Activated B cell treated with CpG ODN at 0.5 μM for 24 hours (primary cell): ENCODE data around the gene MAP1LC3A. TPM values are rescaled to one million over a fixed set of nuclear protein-coding genes. Genes with fewer than 3 reads are reported as not detected.

Source experiments
- ATAC-seq: fragments of 200-7000 bp; cut with Tn5 transposase; one replicate; pipeline ENCODE4 v1.10.0; 2021; ENCODE audit warnings: low read depth, mild to moderate bottlenecking, moderate library complexity
- CTCF ChIA-PET: fragments of 350-600 bp; sonication (Branson Sonifier 250); formaldehyde crosslinking; loops from one replicate; lab custom pipeline; 2021; ENCODE audit warnings: antibody characterized with exemption; lab: Charles Lee
- POLR2A ChIA-PET: fragments of 350-600 bp; sonication (Branson Sonifier 250); formaldehyde crosslinking; loops from one replicate; lab custom pipeline; 2021; ENCODE audit warnings: antibody characterized with exemption; lab: Charles Lee
- DNase-seq: peaks from one replicate; pipeline ENCODE4 v3.0.0; 2022
- H3K27ac Mint-ChIP-seq: one replicate; pipeline ENCODE4 v1.8.0; 2020; ENCODE audit warnings: mixed read lengths
- H3K27me3 Mint-ChIP-seq: one replicate; pipeline ENCODE4 v1.8.0; 2021; ENCODE audit warnings: mixed read lengths
- H3K36me3 Mint-ChIP-seq: one replicate; pipeline ENCODE4 v1.8.0; 2021; ENCODE audit warnings: low read depth, mixed read lengths
- H3K4me1 Mint-ChIP-seq: one replicate; pipeline ENCODE4 v1.8.0; 2021; ENCODE audit warnings: mixed read lengths
- H3K4me3 Mint-ChIP-seq: one replicate; pipeline ENCODE4 v1.8.0; 2020; ENCODE audit warnings: mild to moderate bottlenecking, mixed read lengths
- H3K9me3 Mint-ChIP-seq: one replicate; pipeline ENCODE4 v1.8.0; 2020; ENCODE audit warnings: mixed read lengths
- intact Hi-C: fragments of 100-400 bp; cut with micrococcal nuclease; formaldehyde crosslinking; loops from one replicate; pipeline ENCODE4 v1.15.1; 2024
- total RNA-seq: library from RNA; stranded (reverse); gene quantifications from 2 replicates; pipeline ENCODE4 v1.2.3, GENCODE V29; 2022
- TF ChIP-seq, protein P1 (sequence below): fragments of 200-600 bp; IDR thresholded peaks from one replicate; pipeline ENCODE4 v1.8.0; 2022; ENCODE audit warnings: antibody characterized with exemption, mild to moderate bottlenecking

Gene MAP1LC3A
- total RNA-seq, 1 donor from 2014 or later, result 1.6 TPM

DNA sequence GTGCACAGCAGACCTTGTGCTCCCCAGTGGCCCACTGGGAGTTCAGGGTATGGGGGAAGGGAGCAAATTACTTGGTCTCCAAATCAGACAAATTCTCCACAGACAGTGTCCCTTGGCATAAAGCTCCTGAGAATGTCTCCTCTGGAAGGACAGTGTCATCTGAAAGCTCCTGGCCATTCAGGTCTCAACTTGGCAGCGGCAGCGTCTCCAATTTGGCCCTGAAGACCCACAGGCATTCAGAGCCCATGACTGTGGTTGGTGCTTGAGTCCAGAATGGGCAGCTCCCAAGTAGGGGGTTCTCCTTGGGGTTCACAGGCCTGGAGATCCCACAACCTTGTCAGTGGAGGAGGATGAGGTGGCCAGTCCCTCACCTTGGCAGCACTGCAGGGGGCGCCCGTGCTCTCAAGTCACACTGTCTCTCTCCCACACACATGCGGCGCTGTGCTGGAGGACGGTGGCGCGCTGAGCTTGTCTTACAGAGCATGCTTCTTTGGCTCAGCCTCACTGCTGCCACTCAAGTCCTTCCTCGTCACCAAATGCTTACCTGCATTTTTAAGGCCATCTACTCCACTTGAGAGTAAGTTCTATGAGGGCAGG is 21.6 kb upstream of the MAP1LC3A start:
- ChIA-PET CTCF (interaction anchor here (0.6 to 3.8 kb wide), 4 partner anchors 11 to 232 kb away, joined by 3 to 30 read pairs (median 12); no protein-coding TSS in a partner anchor), POLR2A (interaction anchor here (0.7 to 0.9 kb wide), 2 partner anchors 173 to 233 kb away, joined by 3 to 4 read pairs; no protein-coding TSS in a partner anchor)
- H3K9me3 Mint-ChIP-seq, result no peaks in the 10 kb centered on the region
- peaks cover 9% of the 10 kb centered on the region for H3K4me1 Mint-ChIP-seq
- TF ChIP-seq, protein P1, sequence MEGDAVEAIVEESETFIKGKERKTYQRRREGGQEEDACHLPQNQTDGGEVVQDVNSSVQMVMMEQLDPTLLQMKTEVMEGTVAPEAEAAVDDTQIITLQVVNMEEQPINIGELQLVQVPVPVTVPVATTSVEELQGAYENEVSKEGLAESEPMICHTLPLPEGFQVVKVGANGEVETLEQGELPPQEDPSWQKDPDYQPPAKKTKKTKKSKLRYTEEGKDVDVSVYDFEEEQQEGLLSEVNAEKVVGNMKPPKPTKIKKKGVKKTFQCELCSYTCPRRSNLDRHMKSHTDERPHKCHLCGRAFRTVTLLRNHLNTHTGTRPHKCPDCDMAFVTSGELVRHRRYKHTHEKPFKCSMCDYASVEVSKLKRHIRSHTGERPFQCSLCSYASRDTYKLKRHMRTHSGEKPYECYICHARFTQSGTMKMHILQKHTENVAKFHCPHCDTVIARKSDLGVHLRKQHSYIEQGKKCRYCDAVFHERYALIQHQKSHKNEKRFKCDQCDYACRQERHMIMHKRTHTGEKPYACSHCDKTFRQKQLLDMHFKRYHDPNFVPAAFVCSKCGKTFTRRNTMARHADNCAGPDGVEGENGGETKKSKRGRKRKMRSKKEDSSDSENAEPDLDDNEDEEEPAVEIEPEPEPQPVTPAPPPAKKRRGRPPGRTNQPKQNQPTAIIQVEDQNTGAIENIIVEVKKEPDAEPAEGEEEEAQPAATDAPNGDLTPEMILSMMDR, result no peak
- DNase-seq (no peak), ATAC-seq (peak; percentile 57)
- no peak overlapping the region for H3K4me3 Mint-ChIP-seq
- H3K27ac Mint-ChIP-seq, result no peak overlapping the region
- no peaks in the 10 kb centered on the region for H3K27me3 Mint-ChIP-seq
- intact Hi-C loops, result loop anchor here (5.0 kb wide), 1 partner anchor 225 kb away; no protein-coding TSS in a partner anchor
- peaks cover 68% of the 10 kb centered on the region for H3K36me3 Mint-ChIP-seq

DNA sequence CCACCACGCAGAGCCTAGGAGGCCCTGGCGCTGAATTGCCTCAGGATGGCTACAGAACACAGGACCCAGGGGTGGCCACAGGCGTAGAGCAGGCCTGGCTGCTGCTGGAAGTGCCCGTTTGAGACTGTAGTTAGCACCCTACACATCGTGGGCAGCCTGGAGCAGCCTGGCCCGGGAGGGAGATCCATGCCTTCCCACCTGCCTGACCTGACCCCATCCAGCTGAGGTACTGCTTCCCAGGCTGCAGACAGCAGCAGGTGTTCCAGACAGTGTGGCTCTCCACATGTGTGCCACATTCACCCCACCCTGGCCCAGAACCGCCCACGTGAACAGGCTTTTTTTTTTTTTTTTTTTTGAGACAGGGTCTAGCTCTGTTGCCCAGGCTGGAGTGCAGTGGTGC is 20.9 kb upstream of the MAP1LC3A start:
- H3K9me3 Mint-ChIP-seq, result no peaks in the 10 kb centered on the region
- no peaks in the 10 kb centered on the region for H3K27me3 Mint-ChIP-seq
- intact Hi-C loops, result loop anchor here (1.0 to 5.0 kb wide), 3 partner anchors 171 to 232 kb away; no protein-coding TSS in a partner anchor
- peaks cover 12% of the 10 kb centered on the region for H3K4me1 Mint-ChIP-seq
- DNase-seq, result no peak
- H3K36me3 Mint-ChIP-seq, result peaks cover 67% of the 10 kb centered on the region
- TF ChIP-seq, protein P1, result no peak
- ChIA-PET POLR2A (interaction anchor here (0.6 kb wide), 1 partner anchor 175 kb away, joined by 7 read pairs; the partner anchor contains the start of gene ITCH), CTCF (interaction anchor here (0.6 to 3.8 kb wide), 4 partner anchors 10 to 238 kb away, joined by 3 to 30 read pairs (median 12); no protein-coding TSS in a partner anchor)
- H3K4me3 Mint-ChIP-seq, result no peak overlapping the region
- H3K27ac Mint-ChIP-seq, result no peak overlapping the region
- ATAC-seq, result no peak

DNA sequence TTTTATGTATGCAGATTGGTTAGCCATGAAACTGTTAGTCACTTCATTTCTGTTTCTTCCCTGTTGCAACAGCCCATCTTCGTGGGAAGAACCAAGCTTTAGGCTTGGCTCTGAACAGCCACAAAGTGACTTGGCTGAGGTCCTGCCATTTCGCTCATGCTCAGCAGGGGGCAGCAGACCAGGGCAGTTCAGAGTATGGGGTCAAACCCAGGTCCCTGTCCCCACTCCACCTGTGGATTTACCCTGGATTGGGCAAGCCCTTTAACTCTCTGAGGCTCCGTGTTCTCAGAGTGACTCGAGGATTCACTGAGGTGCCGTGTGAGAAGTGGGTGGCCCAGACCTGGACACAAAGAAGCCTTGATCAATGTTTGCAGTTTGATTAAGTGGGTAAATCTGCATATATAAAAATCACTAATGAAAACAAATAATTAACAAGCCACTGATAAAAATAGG is 19.8 kb upstream of the MAP1LC3A start:
- no peaks in the 10 kb centered on the region for H3K27me3 Mint-ChIP-seq
- peaks cover 68% of the 10 kb centered on the region for H3K36me3 Mint-ChIP-seq
- DNase-seq (peak; percentile 37), ATAC-seq (peak; percentile 61)
- ChIA-PET CTCF (interaction anchor here (0.6 to 3.8 kb wide), 10 partner anchors 16 to 230 kb away, joined by 3 to 30 read pairs (median 4); no protein-coding TSS in a partner anchor), POLR2A (interaction anchor here (0.7 kb wide), 1 partner anchor 300 kb away, joined by 4 read pairs; no protein-coding TSS in a partner anchor)
- no peak overlapping the region for H3K27ac Mint-ChIP-seq
- H3K4me1 Mint-ChIP-seq, result peaks cover 15% of the 10 kb centered on the region
- no peak overlapping the region for H3K4me3 Mint-ChIP-seq
- no peaks in the 10 kb centered on the region for H3K9me3 Mint-ChIP-seq
- intact Hi-C loops, result loop anchor here (1.0 to 5.0 kb wide), 3 partner anchors 170 to 231 kb away; no protein-coding TSS in a partner anchor
- TF ChIP-seq, protein P1, result no peak

DNA sequence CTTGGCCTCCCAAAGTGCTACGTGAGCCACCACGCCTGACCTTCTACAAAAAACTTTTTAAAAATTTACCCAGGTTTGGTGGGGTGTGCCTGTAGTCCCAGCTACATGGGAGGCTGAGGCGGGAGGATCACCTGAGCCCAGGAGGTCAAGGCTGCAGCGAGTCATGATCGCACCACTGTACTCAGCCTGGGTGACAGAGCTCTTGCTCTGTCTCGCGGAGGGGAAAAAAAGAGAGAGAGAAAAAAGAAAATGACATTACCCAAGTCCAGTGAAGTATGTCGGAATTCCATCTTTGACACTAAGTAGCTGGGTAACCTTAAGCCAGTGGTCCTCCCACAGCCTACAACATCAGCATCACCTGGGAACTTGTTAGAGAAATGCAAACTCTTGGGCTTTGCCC is 18.8 kb upstream of the MAP1LC3A start:
- intact Hi-C loops, result loop anchor here (5.0 kb wide), 1 partner anchor 227 kb away; no protein-coding TSS in a partner anchor
- peaks cover 60% of the 10 kb centered on the region for H3K36me3 Mint-ChIP-seq
- H3K27ac Mint-ChIP-seq, result no peak overlapping the region
- no peak overlapping the region for H3K4me3 Mint-ChIP-seq
- ATAC-seq (no peak), DNase-seq (no peak)
- peaks cover 24% of the 10 kb centered on the region for H3K4me1 Mint-ChIP-seq
- no peaks in the 10 kb centered on the region for H3K9me3 Mint-ChIP-seq
- POLR2A ChIA-PET, result no interaction called here
- CTCF ChIA-PET, result interaction anchor here (0.6 to 3.8 kb wide), 4 partner anchors 52 to 229 kb away, joined by 3 to 30 read pairs (median 6); no protein-coding TSS in a partner anchor
- TF ChIP-seq, protein P1, result no peak
- no peaks in the 10 kb centered on the region for H3K27me3 Mint-ChIP-seq
